IMR-90 (cell line): Measurements from ENCODE around the gene PRKN.

Experiments used
- CEBPB ChIP-seq: IDR thresholded peaks from 2 replicates; pipeline ENCODE4 v1.6.1; 2012; ENCODE audit warnings: low read depth, low read length, improper control_type of control experiment
- CHD1 ChIP-seq: IDR thresholded peaks from 2 replicates; pipeline ENCODE4 v1.6.1; 2012; ENCODE audit warnings: low read depth, low read length, improper control_type of control experiment
- CTCF ChIP-seq: conservative IDR thresholded peaks from 2 replicates; pipeline ENCODE4 v1.5.1; 2012; ENCODE audit warnings: mild to moderate bottlenecking, low read depth, low read length, improper control_type of control experiment
- MAFK ChIP-seq: IDR thresholded peaks from 2 replicates; pipeline ENCODE4 v1.6.1; 2012; ENCODE audit warnings: low read depth, low read length, improper control_type of control experiment
- MXI1 ChIP-seq: IDR thresholded peaks from 2 replicates; pipeline ENCODE4 v1.6.1; 2012; ENCODE audit warnings: low read depth, mild to moderate bottlenecking, low read length, moderate library complexity, borderline replicate concordance
- NFE2L2 ChIP-seq: fragments of 150-350 bp; IDR thresholded peaks from 2 replicates; pipeline ENCODE4 v1.6.1; 2016; ENCODE audit warnings: low read depth, mild to moderate bottlenecking, low read length
- POLR2A ChIP-seq: IDR thresholded peaks from 2 replicates; pipeline ENCODE4 v1.6.1; 2012; ENCODE audit warnings: mild to moderate bottlenecking, low read depth, low read length
- RCOR1 ChIP-seq: IDR thresholded peaks from 2 replicates; pipeline ENCODE4 v1.6.1; 2012; ENCODE audit warnings: mild to moderate bottlenecking, low read length, improper control_type of control experiment; ENCODE audit not compliant: insufficient replicate concordance
- RFX5 ChIP-seq: IDR thresholded peaks from 2 replicates; pipeline ENCODE4 v1.8.0; 2012; ENCODE audit warnings: low read depth, mild to moderate bottlenecking, low read length, moderate library complexity
- USF2 ChIP-seq: fragments of 150-350 bp; IDR thresholded peaks from 2 replicates; pipeline ENCODE4 v1.6.1; 2017; ENCODE audit warnings: mild to moderate bottlenecking, antibody characterized with exemption, low read length, low read depth

DNA sequence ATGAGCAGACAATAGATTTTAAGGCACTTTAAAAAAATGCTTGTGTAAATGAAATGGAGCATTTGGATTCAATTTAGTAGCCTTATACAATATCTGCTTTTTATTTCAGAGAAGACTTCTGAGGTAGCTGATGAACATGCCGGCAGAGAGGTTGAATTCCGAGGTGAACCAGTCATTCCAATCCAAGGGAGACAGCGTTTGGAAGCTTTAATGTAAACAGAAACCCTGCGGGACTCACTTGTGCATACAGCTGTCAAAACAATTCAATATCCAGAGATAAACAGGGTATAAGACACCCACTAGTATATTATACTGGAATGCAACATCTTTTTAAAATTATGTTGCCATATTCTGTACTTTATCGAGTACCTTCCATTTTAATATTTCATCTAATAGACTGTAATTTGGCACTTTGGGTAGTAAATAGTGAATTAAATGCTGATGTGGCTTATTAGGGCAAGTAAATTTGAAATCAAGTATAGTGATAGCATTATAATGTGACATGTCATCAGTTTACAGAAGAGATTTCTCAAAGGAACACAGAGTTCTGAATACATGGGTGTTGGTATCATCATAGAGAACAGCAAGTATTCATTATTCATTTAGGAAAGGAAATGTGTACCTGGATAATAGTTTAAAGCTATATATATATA, 347.7 kb downstream of the PRKN start:
- TF ChIP-seq MAFK = peak; percentile 66
- TF ChIP-seq POLR2A = no peak
- no peak for TF ChIP-seq CTCF
- no peak for TF ChIP-seq CEBPB
- TF ChIP-seq RFX5 = no peak
- TF ChIP-seq MXI1 = no peak
- no peak for TF ChIP-seq RCOR1
- TF ChIP-seq NFE2L2 = no peak
- no peak for TF ChIP-seq CHD1
- no peak for TF ChIP-seq USF2
